ENCODE data around the gene ABCG5.

The ABCG5 gene

GRCh38 chr2:43837831-43838559 lies 644 bp downstream of the ABCG5 start:
- Mint-ChIP-seq H3K36me3 (ENCODE audit: insufficient read depth) (no peaks in the 10 kb centered on the region), H3K9me3 (no peaks in the 10 kb centered on the region), H3K27ac (ENCODE audit: low read depth) (no peak overlapping the region), H3K4me3 (no peak overlapping the region), H3K27me3 (peaks cover 17% of the 10 kb centered on the region), H3K4me1 (no peaks in the 10 kb centered on the region)
- DNase-seq (ENCODE audit: low spot score in 2 of 2): no peak
- ATAC-seq (replicated peaks; ENCODE audit: extremely low read depth, poor library complexity, severe bottlenecking): no peak

GRCh38 chr2:43837033-43837432 lies 1.6 kb downstream of the ABCG5 start:
- H3K27ac Mint-ChIP-seq (ENCODE audit: low read depth): no peak overlapping the region
- ATAC-seq (replicated peaks; ENCODE audit: extremely low read depth, poor library complexity, severe bottlenecking) (no peak), DNase-seq (ENCODE audit: low spot score in 2 of 2) (no peak)
- no peaks in the 10 kb centered on the region for H3K4me1 Mint-ChIP-seq
- peaks cover 17% of the 10 kb centered on the region for H3K27me3 Mint-ChIP-seq
- no peak overlapping the region for H3K4me3 Mint-ChIP-seq
- no peaks in the 10 kb centered on the region for H3K9me3 Mint-ChIP-seq
- H3K36me3 Mint-ChIP-seq (ENCODE audit: insufficient read depth): no peaks in the 10 kb centered on the region

- Mint-ChIP-seq H3K9me3 (no peaks in the 10 kb centered on the region), H3K27me3 (peaks cover 40% of the 10 kb centered on the region), H3K4me3 (no peak overlapping the region), H3K4me1 (peaks cover 6% of the 10 kb centered on the region), H3K27ac (ENCODE audit: low read depth) (no peak overlapping the region), H3K36me3 (ENCODE audit: insufficient read depth) (peaks cover 2% of the 10 kb centered on the region)
- DNase-seq (ENCODE audit: low spot score in 2 of 2) (no peak), ATAC-seq (replicated peaks; ENCODE audit: extremely low read depth, poor library complexity, severe bottlenecking) (no peak)
These were observed 6.2 kb downstream of the ABCG5 start for GRCh38 chr2:43832457-43832856.

GRCh38 chr2:43831543-43832294 lies 6.9 kb downstream of the ABCG5 start:
- ATAC-seq (replicated peaks; ENCODE audit: extremely low read depth, poor library complexity, severe bottlenecking) (no peak), DNase-seq (ENCODE audit: low spot score in 2 of 2) (no peak)
- H3K4me1 Mint-ChIP-seq: peaks cover 6% of the 10 kb centered on the region
- peaks cover 2% of the 10 kb centered on the region for H3K36me3 Mint-ChIP-seq (ENCODE audit: insufficient read depth)
- no peaks in the 10 kb centered on the region for H3K9me3 Mint-ChIP-seq
- peaks cover 41% of the 10 kb centered on the region for H3K27me3 Mint-ChIP-seq
- H3K27ac Mint-ChIP-seq (ENCODE audit: low read depth): no peak overlapping the region
- no peak overlapping the region for H3K4me3 Mint-ChIP-seq

GRCh38 chr2:43826305-43827250 lies 12.1 kb downstream of the ABCG5 start:
- no peak for DNase-seq (ENCODE audit: low spot score in 2 of 2)
- H3K36me3 Mint-ChIP-seq (ENCODE audit: insufficient read depth): peaks cover 2% of the 10 kb centered on the region
- no peaks in the 10 kb centered on the region for H3K9me3 Mint-ChIP-seq
- no peak for ATAC-seq (replicated peaks; ENCODE audit: extremely low read depth, poor library complexity, severe bottlenecking)
- no peak overlapping the region for H3K4me3 Mint-ChIP-seq
- H3K27me3 Mint-ChIP-seq: peaks cover 66% of the 10 kb centered on the region
- H3K27ac Mint-ChIP-seq (ENCODE audit: low read depth): no peak overlapping the region
- peaks cover 4% of the 10 kb centered on the region for H3K4me1 Mint-ChIP-seq

GRCh38 chr2:43825841-43826240 lies 12.8 kb downstream of the ABCG5 start:
- H3K4me1 Mint-ChIP-seq: no peaks in the 10 kb centered on the region
- no peaks in the 10 kb centered on the region for H3K9me3 Mint-ChIP-seq
- DNase-seq (ENCODE audit: low spot score in 2 of 2): no peak
- no peak overlapping the region for H3K27ac Mint-ChIP-seq (ENCODE audit: low read depth)
- no peaks in the 10 kb centered on the region for H3K36me3 Mint-ChIP-seq (ENCODE audit: insufficient read depth)
- H3K4me3 Mint-ChIP-seq: no peak overlapping the region
- H3K27me3 Mint-ChIP-seq: peaks cover 66% of the 10 kb centered on the region
- ATAC-seq (replicated peaks; ENCODE audit: extremely low read depth, poor library complexity, severe bottlenecking): no peak

- Mint-ChIP-seq H3K27ac (ENCODE audit: low read depth) (no peak overlapping the region), H3K4me1 (no peaks in the 10 kb centered on the region), H3K36me3 (ENCODE audit: insufficient read depth) (no peaks in the 10 kb centered on the region), H3K4me3 (no peak overlapping the region), H3K27me3 (peaks cover 63% of the 10 kb centered on the region), H3K9me3 (no peaks in the 10 kb centered on the region)
- no peak for ATAC-seq (replicated peaks; ENCODE audit: extremely low read depth, poor library complexity, severe bottlenecking)
- DNase-seq (ENCODE audit: low spot score in 2 of 2): no peak
These were observed 13.6 kb downstream of the ABCG5 start for GRCh38 chr2:43824951-43825493.

- H3K4me1 Mint-ChIP-seq: no peaks in the 10 kb centered on the region
- no peaks in the 10 kb centered on the region for H3K9me3 Mint-ChIP-seq
These were observed 14.1 kb downstream of the ABCG5 start for GRCh38 chr2:43824512-43824911.

GRCh38 chr2:43823751-43824150 lies 14.9 kb downstream of the ABCG5 start:
- Mint-ChIP-seq H3K4me1 (no peaks in the 10 kb centered on the region), H3K9me3 (no peaks in the 10 kb centered on the region), H3K27ac (ENCODE audit: low read depth) (no peak overlapping the region)

More at GRCh38 chr2:43824512-43824911, 14.1 kb downstream of the ABCG5 start:
- Mint-ChIP-seq H3K27ac (ENCODE audit: low read depth) (no peak overlapping the region), H3K4me3 (no peak overlapping the region), H3K36me3 (ENCODE audit: insufficient read depth) (no peaks in the 10 kb centered on the region), H3K27me3 (peaks cover 58% of the 10 kb centered on the region)
- DNase-seq (ENCODE audit: low spot score in 2 of 2): no peak
- no peak for ATAC-seq (replicated peaks; ENCODE audit: extremely low read depth, poor library complexity, severe bottlenecking)

GRCh38 chr2:43822839-43823238 lies 15.8 kb downstream of the ABCG5 start:
- Mint-ChIP-seq H3K4me1 (no peaks in the 10 kb centered on the region), H3K36me3 (ENCODE audit: insufficient read depth) (no peaks in the 10 kb centered on the region), H3K27ac (ENCODE audit: low read depth) (no peak overlapping the region), H3K27me3 (peaks cover 46% of the 10 kb centered on the region), H3K9me3 (no peaks in the 10 kb centered on the region), H3K4me3 (no peak overlapping the region)
- DNase-seq (ENCODE audit: low spot score in 2 of 2) (no peak), ATAC-seq (replicated peaks; ENCODE audit: extremely low read depth, poor library complexity, severe bottlenecking) (no peak)

More at GRCh38 chr2:43823751-43824150, 14.9 kb downstream of the ABCG5 start:
- DNase-seq (ENCODE audit: low spot score in 2 of 2) (no peak), ATAC-seq (replicated peaks; ENCODE audit: extremely low read depth, poor library complexity, severe bottlenecking) (no peak)
- H3K27me3 Mint-ChIP-seq: peaks cover 51% of the 10 kb centered on the region
- H3K4me3 Mint-ChIP-seq: no peak overlapping the region
- no peaks in the 10 kb centered on the region for H3K36me3 Mint-ChIP-seq (ENCODE audit: insufficient read depth)

- no peak overlapping the region for H3K27ac Mint-ChIP-seq (ENCODE audit: low read depth)
- H3K36me3 Mint-ChIP-seq (ENCODE audit: insufficient read depth): no peaks in the 10 kb centered on the region
- DNase-seq (ENCODE audit: low spot score in 2 of 2): no peak
- H3K4me3 Mint-ChIP-seq: no peak overlapping the region
- H3K4me1 Mint-ChIP-seq: no peaks in the 10 kb centered on the region
- H3K9me3 Mint-ChIP-seq: no peaks in the 10 kb centered on the region
- H3K27me3 Mint-ChIP-seq: peaks cover 40% of the 10 kb centered on the region
- no peak for ATAC-seq (replicated peaks; ENCODE audit: extremely low read depth, poor library complexity, severe bottlenecking)
These were observed 19.0 kb downstream of the ABCG5 start for GRCh38 chr2:43819491-43820163.

- ATAC-seq (replicated peaks; ENCODE audit: extremely low read depth, poor library complexity, severe bottlenecking) (no peak), DNase-seq (ENCODE audit: low spot score in 2 of 2) (no peak)
- Mint-ChIP-seq H3K27ac (ENCODE audit: low read depth) (no peak overlapping the region), H3K4me3 (no peak overlapping the region), H3K27me3 (peaks cover 31% of the 10 kb centered on the region), H3K9me3 (no peaks in the 10 kb centered on the region), H3K36me3 (ENCODE audit: insufficient read depth) (no peaks in the 10 kb centered on the region), H3K4me1 (no peaks in the 10 kb centered on the region)
These were observed 19.9 kb downstream of the ABCG5 start for GRCh38 chr2:43818761-43819160.
